HG03378 (cell line): Measurements from ENCODE around the gene ARL6IP4.
"Not testable (repeated sequence)": the region's sequence is repeated elsewhere in the genome, so short reads cannot be mapped to it uniquely, and the experiment has no call there.

Experiments
- ATAC-seq: cut with Tn5 transposase; IDR thresholded peaks from one replicate; pipeline ENCODE4 v1.9.1; 2021; ENCODE audit warnings: mild to moderate bottlenecking, moderate library complexity; ENCODE audit not compliant: unreplicated experiment

Gene ARL6IP4

DNA sequence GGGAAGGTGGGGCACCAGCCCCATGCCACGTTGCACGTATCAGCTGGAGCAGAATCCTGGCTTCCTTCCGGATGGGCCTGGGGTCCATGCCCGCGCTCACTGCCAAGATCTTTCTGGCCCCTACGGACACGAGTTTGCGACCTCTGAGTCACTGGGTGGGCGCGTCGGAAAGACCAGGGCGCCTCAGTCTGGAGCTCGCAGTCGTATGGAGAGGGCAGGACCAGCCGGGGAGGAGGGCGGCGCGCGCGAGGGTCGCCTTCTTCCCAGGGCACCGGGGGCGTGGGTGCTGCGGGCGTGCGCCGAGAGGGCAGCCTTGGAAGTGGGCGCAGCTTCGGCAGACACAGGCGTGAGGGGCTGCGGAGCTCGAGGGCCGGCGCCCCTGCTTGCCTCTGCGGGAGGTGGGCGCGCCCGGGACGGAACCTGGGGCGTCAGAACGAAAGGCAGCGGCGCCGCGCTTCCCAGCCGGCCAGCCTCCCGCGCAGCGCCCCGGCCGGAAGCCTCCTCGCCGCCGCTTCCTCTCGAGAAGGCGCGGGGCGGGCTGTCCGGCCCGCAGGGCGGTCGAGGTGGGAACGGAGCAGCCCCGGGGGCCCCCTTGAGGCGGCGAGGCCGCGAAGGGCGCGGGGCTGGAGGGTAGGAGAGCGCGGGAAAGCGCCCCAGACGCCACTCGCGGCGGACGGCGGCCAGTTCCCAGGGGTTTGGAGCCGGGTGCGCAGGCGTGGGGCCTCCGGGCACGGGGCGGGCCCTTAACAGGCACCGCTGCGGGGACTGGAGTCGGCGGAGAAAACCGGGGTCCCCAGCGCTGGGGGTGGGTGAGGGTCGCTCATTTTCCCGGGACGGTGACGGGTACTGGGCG, at the start of gene ARL6IP4:
Gene ARL6IP4, plus strand, starts transcription at position 499 of the 853 bp plus-strand sequence. CDS start 459 bp downstream, outside the sequence.
- no peak for ATAC-seq

GRCh38 chr12:122932207-122932606, 48.3 kb upstream of the ARL6IP4 start:
- no peak for ATAC-seq

DNA sequence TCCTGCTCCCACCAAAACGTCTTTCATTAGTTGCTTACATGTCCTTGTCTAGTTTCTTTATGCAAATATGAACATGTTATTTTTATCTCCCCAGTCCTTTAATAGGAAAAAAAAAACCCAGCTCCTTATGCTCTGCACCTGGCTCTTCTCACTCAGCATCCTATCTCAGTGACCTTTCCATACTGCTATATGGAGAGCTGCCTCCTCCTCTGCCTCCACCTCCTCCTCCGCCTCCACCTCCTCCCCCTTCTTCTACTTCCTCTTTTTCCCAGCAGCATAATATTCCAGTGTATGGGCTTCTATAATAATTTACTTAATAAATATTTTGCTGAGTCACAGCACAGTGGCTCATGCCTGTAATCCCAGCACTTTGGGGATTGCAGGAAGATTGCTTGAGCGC, 45.8 kb upstream of the ARL6IP4 start:
- ATAC-seq: no peak

- no peak for ATAC-seq
Measured at GRCh38 chr12:122935318-122935717, 45.2 kb upstream of the ARL6IP4 start.

DNA sequence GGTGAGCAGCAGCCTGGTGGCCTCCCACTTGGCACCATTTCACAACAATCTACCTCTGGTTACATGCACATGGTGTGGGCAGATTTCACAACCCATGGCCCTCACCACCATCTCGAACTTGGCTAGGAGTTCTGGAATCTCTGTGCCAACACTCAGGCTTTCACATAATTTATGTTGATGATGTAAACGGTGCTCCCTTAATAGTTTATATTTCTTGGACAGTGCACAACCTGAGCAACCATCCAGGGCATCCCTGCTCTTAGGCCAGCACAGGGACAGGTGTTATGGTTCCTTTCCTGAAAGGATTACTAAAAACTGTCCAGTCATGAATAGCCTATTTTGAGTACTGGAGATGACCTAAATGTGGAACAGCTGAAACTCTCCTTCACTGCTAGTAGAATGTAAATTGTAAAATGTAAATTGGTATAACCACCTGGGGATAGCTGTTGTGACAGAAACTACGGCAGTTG, 42.8 kb upstream of the ARL6IP4 start:
- ATAC-seq: no peak

DNA sequence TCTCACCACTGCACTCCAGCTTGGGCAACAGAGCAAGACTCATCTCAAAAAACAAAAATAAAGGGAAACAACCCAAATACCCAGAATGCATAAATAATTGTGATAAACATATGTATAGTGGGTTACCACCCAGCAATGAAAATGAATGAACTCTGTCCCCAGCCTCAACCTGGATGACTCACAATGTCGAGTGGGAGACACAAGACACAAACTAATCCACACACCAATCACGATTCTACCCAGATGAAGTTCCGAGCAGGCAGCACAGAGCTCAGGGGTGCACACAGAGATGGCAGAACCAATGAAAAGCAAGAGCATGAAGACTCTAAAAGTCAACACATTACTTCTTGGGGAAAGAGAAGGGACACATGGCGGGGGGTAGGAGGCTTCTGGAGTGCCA, 41.4 kb upstream of the ARL6IP4 start:
- ATAC-seq: no peak

DNA sequence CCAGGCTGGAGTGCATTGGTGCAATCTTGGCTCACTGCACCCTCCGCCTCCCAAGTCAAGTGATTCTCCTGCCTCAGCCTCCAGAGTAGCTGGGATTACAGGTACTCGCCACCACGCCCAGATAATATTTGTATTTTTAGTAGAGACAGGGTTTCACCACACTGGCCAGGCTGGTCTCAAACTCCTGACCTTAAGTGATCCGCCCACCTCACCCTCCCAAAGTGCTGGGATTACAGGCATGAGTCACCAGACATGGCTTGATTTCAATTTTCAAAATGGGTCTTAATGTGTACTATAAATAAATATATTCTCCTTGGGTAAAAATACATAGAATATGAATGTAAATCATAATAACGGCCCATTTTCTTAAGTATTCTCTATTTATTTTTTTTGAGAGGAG, 39.1 kb upstream of the ARL6IP4 start:
- not testable (repeated sequence) for ATAC-seq

DNA sequence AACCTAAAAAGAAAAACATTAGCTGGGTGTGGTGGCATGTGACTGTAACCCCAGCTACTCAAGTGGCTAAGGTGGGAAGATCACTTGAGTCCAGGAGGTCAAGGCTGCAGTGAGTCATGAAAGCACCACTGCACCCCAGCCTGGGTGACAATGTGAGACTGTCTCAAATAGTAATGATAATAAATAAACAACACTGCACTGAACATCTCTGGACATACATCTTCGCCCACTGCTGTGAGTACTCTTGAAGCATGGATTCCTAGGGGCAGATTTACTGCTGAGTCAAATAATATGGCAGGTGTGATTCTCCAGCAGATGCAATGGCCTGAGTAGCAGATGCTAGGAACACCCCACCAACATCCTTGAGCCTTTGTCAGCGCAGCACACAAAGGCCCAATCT, 37.8 kb upstream of the ARL6IP4 start:
- ATAC-seq: no peak

DNA sequence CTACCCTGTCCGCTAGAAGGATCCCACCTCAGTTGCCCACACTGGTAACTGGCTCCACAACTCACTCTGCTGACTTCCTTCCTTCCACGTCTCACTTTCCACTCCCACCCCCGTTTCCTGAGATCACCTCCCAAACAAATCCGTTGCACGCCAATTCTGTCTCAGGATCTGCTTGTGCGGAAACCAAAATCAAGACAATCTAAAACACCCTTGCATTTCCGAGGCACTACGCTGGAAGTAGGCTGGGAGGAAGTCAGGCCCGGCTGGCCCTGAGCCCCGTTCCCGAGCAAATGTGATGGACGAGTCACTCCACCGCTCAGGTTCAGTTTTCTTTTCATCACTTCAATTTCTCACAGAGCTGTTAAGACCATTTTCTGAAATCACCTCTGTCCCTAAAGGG, 37.3 kb upstream of the ARL6IP4 start:
- ATAC-seq: no peak

GRCh38 chr12:122944605-122945592, 35.6 kb upstream of the ARL6IP4 start:
- no peak for ATAC-seq

DNA sequence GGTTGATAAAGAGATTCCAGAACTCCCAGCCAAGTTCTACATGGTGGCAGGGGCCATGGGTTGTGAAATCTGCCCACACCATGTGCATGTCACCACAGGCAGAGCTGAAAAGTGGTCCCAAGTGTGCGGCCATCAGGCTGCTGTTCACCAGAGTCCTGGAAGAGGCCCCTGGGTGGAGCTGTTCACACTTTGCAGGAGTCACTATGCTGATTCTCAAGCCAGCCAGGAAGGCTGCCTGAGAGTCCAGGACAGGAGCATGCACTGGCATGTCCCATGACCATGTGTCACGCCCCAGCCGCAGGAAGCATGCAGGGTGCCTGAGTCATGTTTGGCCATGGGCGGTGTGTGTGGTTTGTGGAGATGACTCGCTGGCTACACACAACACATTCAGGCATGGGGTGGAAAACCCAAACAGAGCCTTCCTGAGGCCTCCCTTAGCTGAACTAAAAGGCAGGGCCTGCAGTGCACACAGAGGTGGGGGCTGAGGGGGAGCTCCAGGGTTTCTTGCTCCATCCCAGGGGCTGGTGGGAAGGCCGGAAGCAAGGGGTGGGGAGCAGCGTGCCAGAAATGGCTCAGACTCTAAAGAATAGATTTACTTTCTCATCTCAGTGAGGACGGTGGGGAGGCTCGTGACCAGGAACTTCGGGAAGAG, 33.7 kb upstream of the ARL6IP4 start:
- ATAC-seq: peak; percentile 73

DNA sequence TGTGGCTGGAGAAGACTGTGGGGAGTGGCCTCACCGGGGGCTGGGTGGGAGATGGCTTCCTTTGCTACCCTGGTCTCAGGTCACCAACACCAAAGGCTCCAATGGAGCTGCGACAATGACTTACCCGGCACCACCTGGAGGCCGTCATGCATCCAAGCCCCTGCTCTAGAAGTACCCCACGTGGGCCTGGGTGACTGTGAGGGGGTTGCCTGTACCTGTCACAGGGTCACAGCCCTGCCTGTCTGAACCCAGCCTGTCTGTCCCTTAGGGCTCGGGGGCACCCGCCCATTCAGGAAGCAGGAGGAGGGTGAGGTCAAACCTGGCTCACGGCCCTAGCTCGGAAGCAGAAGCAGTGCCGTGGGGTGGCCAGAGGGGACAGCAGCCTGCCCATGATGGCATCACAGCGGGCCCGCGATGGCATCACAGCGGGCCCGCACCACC, 33.1 kb upstream of the ARL6IP4 start:
- ATAC-seq: no peak

- ATAC-seq: no peak
Measured at GRCh38 chr12:122948605-122949004, 31.9 kb upstream of the ARL6IP4 start.

- no peak for ATAC-seq
Measured at GRCh38 chr12:122949405-122949804, 31.1 kb upstream of the ARL6IP4 start.

- no peak for ATAC-seq
Measured at GRCh38 chr12:122949816-122950675, 30.4 kb upstream of the ARL6IP4 start.

DNA sequence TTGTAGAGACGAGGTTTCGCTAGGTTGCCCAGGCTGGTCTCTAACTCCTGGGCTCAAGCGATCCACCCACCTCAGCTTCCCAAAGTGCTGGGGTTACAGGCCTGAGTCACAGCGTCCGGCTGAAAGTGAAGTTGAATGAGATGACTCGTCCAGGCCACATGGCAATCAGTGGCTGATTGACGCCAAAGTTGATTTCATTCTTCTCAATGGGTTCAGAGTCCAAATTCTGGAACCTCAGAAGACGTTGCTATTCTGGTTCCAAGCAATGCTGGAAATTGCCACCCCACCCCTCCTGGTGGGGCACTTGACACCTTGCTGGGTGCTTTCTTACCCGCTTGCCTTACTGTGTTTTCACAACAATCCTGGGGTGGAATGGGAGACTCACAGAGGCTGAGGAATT, 29.1 kb upstream of the ARL6IP4 start:
- no peak for ATAC-seq

- ATAC-seq: peak; percentile 51
Measured at GRCh38 chr12:122951979-122952892, 28.2 kb upstream of the ARL6IP4 start.

DNA sequence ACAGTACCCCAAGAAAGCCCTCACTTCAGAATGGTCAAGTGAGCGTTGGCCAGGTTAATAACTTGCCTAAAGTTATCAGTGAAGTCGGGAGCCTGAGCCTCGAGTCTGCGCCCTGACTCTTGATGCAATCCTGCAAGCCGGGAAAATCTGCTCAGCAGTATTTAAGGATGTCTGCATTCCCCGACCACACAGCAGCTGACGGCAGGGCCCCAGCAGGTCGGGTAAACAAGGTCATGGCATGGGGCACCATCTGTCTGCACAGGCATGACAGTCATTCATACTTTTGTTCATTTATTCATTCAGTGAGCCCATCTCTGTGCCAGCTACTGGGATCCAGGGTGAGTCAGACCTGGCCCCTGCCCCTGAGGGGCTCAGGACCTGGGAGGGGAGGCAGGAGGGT, 25.3 kb upstream of the ARL6IP4 start:
- no peak for ATAC-seq

- ATAC-seq: no peak
Measured at GRCh38 chr12:122956035-122956434, 24.4 kb upstream of the ARL6IP4 start.
